GM15510 (cell line): ENCODE results near the gene ADAMTSL1.

Experiments used
- POLR2A ChIP-seq: IDR thresholded peaks from 3 replicates; pipeline ENCODE4 v1.6.1; 2011; ENCODE audit warnings: borderline replicate concordance; ENCODE audit not compliant: insufficient read length; ENCODE audit errors: extremely low read depth

ADAMTSL1 gene

DNA sequence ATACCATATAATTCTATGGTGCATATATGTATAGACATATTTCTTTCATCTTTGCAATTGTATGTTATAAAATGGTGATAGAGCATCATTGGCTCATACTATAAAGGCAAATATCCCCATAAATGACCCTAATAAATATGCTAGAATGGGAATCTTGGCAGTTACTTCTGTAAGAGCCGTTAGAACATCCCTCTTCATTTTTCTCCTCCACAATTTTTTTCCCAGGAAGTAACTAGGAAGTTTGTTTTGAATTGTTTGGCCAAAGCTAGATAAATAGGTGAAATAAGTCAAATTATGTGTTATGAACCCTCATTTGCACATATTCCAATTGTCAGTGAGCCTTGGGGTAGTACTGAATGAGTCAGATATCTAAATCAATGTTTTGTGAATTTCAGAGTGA, 209.9 kb downstream of the ADAMTSL1 start:
- no peak for TF ChIP-seq POLR2A

DNA sequence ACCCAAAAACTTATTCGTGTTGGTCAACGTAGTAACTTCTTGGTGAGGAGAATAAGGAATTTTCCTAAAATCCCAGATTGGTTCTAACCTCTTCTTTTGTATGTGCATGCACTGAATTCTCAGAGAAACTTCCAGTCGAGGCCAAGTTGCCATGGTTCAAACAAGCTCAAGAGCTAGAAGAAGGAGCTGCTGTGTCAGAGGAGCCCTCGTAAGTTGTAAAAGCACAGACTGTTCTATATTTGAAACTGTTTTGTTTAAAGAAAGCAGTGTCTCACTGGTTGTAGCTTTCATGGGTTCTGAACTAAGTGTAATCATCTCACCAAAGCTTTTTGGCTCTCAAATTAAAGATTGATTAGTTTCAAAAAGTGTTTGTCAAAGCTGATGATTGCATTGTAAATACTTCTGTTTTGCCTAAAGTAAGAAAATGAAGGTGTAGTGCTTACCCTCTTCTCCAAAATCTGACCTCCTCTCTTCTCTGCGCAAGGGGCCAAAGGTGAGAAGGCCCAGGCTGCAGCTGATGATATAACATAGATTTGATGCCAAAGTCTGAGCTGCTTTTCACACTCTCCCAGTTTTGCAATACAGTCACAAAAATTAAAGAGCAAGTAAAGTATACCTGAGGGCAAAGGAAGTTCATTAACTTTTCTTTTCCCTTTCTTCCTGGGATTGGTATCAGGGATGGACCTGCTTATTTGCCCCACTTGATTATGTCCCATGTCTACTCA, 210.8 kb downstream of the ADAMTSL1 start:
- TF ChIP-seq POLR2A: no peak

DNA sequence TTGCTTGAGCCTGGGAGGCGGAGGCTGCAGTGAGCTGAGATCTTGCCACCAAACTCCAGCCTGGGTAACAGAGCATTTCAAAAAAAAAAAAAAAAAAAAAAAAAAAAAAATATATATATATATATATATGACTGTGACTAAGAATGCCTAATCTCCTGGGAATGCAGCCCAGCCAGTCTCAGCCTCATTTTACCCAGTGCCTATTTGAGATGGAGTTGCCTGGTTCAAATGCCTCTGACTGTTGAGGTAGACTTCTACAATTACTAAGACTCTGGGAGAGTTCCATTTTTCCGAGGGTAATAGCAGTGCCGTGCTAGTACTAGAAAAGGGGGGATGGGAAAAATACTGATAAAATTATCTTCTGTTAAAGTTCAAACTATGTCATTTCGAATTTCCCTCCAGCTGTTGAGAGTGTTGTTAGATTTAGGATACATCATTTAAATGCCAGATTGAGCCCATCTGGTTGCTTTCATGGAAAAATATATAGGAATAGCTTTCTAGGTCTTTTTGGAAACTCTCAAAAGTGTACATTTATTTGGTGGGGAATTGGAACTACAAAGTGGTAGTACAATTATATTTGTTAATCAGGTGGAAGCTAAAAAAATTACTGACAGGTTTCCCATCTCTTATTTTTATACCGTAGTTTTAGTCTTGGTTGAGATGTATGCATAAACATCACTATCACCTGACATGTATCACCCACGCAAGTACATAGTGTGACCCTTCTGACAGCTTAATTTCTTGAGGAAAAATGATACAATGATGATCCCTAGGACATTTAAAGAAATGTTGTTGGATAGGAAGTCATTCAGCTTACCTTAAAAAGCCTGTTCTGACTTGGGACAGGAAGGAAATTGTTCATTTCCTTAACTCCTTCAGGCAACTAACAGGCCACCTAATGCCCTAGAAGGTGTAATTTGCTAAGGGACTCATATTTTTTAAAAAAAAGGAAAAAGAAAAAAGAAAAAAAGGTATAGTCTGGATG, 214.9 kb downstream of the ADAMTSL1 start:
- TF ChIP-seq POLR2A: no peak

DNA sequence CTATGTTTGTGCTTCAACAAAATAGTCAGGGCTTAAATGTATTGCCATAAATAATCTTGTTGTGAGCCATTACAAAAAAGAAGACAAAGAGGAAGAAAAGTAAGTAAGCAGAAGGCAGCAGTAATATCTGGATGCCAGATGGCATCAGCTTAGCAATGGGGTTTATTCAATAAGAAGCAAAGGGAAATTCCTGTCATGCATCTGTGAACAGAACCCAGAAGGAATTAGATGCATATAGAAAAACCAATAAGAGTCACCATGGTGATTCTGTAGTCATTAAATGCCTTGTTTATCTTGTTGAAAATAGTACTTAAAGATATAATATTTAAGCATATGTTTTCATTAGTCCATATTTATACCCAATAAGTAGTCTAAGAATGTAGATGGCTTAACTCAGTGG, 216.0 kb downstream of the ADAMTSL1 start:
- no peak for TF ChIP-seq POLR2A

DNA sequence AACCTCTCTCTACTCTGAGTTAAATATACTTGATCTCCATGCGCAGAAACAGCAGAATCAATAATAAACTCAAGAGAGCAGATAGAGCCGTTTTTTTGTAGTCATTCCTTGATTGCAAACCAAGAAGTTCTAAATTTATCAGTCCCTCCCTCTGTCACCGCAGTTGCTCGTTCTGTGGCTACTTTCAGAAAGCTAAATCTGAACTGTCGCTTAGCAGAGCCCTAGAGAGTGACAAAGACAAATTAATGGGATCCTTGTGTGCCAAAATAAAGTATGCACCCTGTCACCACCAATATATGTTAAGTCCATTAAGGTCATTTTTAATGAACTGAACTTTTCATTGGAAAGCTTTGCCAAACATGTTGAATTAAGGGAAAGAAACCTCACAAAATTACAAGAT, 218.3 kb downstream of the ADAMTSL1 start:
- no peak for TF ChIP-seq POLR2A

DNA sequence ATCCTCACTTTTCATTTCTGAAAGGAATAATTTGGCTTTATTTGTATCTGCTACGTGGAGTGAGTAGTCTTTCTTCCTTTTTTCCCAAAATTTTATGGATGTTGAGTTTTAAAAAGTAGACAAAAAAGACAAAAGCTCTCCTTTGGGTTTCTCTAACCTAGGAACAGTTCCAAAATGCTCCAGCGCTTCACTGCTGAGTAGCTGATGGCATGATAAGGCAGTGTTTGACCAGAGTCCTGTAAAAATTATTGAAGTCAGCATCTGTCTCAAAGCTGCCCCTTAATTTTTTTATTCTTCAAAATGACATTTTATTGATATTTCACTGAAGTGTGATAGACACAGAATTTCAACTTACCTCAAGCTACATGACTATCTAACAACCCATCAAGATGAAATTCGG, 219.0 kb downstream of the ADAMTSL1 start:
- no peak for TF ChIP-seq POLR2A

DNA sequence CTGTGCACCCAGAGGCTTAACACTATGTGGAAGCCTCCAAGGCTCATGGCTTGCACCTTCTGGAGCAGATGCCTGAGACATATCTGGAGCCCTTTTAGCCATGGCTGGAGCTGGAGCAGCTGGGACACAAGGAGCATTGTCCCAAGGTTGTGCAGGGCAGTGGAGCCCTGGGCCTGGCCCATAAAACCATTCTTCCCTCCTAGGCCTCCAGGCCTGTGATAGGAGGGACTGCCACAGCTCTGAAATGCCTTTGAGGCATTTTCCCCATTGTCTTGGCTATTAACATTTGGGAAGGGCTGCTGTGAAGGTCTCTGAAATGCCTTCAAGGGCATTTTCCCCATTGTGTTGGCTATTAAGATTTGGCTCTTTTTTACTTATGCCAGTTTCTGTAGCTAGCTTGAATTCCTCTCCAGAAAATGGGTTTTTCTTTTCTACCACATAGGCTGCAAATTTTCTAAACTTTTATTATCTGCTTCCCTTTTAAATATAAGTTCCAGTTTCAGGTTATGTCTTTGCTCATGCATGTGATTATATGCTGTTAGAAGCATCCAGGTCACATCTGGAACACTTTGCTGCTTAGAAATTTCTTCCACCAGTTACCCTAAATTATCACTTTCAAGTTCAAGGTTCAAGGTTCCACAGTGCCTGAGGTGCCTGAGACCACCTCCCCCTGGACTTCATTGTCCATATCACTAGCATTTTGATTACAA, 221.2 kb downstream of the ADAMTSL1 start:
- no peak for TF ChIP-seq POLR2A

DNA sequence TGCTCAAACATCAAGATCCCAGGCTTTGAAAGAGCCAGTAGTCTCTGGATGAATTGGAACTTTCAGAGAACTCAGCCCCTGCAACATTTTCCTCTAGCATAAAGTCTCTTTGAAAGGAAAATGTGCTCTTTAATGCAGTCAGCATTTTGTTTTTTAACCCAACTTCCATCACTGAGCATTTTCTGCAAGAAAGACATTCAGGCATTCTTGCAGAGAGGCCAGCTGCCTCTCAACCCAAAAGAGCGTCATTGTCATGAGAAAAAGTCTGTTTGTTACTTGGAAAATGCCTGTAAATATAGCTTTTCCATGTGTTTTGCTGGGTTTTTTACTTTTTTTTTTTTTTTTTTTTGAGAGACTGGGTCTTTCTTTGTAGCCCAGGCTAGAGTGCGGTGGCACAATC, 225.0 kb downstream of the ADAMTSL1 start:
- no peak for TF ChIP-seq POLR2A

DNA sequence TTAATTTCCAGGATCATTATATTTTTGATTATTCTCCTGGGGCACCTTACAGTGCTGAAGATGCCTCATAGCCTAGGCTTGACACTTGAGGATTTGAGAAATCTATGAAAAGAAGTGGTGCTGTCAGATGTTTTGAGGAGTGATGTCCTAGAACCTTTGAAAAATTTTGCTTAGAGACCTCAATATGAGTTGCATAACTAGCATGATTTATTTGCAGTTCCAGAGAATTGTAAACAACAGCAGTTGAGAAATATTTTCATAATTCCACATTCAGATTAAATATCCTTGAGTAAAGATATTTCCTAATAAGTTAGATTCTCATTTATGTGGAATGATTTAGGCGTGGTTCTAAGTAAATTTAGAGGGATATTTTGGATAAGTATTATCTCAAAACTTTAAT, 225.8 kb downstream of the ADAMTSL1 start:
- no peak for TF ChIP-seq POLR2A

DNA sequence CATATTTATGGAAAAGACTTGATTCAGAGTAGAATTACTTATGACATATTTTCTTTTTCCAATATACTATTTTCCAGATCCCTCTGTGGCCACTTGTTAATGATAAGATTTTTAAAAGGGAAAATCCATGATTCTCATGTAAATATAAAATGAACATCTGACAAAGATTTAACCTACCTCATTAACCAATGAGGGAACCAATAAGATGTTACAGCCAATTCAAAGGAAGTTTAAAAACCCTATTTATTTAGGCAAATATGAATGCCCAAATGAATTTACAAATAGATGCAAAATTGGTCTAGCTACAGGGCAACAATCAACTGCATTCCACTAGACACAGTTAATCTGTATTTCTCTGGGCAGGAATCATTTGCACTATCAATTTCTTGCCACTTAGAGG, 226.8 kb downstream of the ADAMTSL1 start:
- TF ChIP-seq POLR2A: no peak

DNA sequence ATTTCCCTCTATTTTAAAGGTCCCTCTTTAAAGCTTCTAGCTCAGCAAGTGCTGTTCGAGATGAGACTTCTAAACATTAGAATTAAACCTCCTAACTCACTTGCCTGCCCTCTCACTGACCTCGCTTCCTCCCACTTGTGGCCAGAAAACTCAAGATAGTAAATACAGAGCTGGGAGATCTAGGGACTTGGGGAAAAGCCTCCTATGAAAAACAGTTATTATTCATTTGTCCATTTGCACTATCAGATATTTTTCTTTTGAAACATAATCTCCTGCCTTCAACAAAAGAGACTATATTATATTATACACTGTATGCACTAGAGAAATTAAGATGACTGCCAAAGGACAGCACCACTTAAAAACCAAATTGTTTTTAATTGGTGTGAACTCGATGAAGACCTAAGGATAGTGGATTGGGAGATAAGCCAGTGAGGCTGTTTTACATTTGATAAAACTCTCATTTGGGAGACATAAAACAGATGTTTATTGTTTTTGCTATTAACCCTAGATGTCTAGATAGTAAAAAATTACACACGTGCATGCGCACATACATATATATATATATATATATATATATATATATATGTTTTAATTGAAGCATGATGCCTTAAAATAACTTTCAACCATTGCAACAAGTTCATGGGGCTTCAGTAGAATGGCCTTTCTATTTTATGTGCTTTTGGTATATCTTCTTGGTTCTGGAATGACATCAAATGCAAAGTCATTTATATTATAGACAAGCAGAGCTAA, 229.4 kb downstream of the ADAMTSL1 start:
- no peak for TF ChIP-seq POLR2A

DNA sequence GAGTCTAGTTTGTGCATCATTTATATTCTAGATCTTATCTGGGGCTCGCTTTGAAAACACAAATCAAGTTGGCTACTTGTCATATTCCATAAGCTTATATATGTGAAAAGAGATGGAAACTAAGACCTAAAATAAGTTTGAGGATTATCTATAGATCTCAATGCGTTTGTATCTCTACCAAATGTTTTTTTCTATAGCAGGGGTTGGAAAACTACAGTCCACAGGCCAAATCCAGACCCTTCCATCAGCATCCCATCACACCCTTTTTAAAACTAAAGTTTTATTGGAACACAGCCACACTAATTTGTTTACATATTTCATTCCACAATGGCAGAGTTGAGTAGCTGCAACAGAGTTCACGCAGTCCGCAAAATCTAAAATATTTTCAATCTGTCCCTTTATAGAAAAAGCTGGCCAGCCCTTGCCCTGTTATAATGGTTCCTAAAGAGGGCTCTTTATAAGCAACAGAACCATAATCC, 230.0 kb downstream of the ADAMTSL1 start:
- TF ChIP-seq POLR2A: no peak

DNA sequence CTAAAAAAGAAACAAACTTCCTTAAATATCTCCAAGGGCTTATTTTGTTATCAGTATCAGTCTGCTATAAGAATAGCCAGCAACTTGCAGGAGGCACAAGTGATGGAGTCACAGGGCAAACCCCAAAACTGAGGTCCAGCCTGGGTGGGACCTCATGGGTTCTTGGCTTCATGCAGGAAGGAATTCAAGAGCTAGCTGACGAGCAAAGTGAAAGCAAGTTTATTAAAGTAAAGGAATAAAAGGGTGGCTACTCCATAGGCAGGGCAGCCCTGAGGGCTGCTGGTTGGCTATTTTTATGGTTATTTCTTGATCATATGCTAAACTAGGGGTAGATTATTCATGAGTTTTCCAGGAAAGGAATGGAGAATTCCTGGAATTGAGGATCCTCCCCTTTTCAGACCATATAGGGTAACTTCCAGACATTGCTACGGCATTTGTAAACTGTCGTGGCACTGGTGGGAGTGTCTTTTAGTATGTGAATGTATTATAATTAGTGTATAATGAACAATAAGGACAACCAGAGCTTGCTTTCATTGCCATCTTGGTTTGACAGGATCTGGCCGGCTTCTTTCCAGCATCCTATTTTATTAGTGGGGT, 231.9 kb downstream of the ADAMTSL1 start:
- no peak for TF ChIP-seq POLR2A

DNA sequence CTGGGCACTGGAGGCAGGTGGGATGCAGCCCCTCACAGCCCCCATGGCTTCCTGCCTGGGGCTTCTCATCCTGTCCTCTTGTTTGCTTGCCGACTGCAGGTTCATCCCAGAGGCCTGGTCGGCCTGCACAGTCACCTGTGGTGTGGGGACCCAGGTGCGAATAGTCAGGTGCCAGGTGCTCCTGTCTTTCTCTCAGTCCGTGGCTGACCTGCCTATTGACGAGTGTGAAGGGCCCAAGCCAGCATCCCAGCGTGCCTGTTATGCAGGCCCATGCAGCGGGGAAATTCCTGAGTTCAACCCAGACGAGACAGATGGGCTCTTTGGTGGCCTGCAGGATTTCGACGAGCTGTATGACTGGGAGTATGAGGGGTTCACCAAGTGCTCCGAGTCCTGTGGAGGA, 232.7 kb downstream of the ADAMTSL1 start:
- no peak for TF ChIP-seq POLR2A

DNA sequence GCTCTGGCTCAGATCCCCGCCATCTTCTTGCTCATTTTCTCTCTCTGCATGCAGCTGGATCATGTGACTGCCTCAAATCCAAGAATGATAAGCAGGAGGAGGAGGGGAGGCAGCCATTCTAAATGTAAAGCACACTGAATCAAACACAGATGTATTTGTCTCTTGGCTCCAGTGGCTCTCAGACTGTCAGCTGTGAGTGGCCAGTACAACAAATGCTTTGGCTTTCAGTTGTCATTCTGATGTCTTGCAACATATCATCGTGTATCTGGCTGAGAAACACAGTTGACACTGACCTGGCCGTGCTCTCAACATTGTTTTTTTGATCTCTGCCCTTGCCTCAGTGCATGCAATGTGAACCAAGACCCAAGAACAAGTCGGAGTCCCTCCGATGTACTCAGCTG, 233.1 kb downstream of the ADAMTSL1 start:
- no peak for TF ChIP-seq POLR2A
